ENCODE measurements around the gene UGT1A8.

DNA sequence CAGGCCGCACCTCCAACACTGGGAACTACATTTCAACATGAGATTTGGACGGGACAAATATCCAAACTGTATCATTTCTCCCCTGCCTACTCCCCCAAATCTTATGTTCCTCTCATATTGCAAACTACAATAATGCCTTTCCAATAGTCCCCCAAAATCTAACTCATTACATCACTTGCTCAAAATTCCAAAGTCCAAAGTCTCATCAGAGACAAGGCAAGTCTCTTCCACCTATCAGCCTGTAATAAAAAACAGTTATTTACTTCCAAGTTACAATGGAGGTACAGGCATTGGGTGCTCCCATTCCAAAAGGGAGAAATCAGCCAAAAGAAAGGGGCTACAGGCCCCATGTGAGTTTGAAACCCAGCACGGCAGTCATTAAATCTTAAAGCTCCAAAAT is 12.6 kb upstream of the UGT1A8 start:
- TF ChIP-seq POLR2A (IDR thresholded peaks at IDR 0.05) (no peak), CTCF (IDR thresholded peaks at IDR 0.05) (no peak)

All from heart left ventricle (tissue), 13 donors.